Thymus (tissue), 14 donors: ENCODE data around the gene HTR2C. TPM values are rescaled to one million over a fixed set of nuclear protein-coding genes. Genes with fewer than 3 reads are reported as not detected.

ENCODE experiments used
- DNase-seq, 9 donors: peaks; one replicate each; pipeline ENCODE4 v3.0.0-alpha.2; 2013; ENCODE audit warnings: low spot score in 9 of 9, low read depth in 6 of 9, missing footprints in 1 of 9
- H3K27ac ChIP-seq, 2 donors: one replicate each; pipeline ENCODE4 v1.5.1; 2013; ENCODE audit warnings: control low read depth in 1 of 2, low read depth in 1 of 2, low read length in 1 of 2, mild to moderate bottlenecking in 1 of 2, moderate library complexity in 1 of 2
- H3K27me3 ChIP-seq, 2 donors: one replicate each; pipeline ENCODE4 v1.5.1; 2013; ENCODE audit warnings: low read length in 1 of 2; ENCODE audit not compliant: control insufficient read depth in 2 of 2, insufficient read depth in 1 of 2
- H3K36me3 ChIP-seq, 2 donors: one replicate each; pipeline ENCODE4 v1.5.1; 2013; ENCODE audit warnings: low read length in 1 of 2, mild to moderate bottlenecking in 1 of 2, moderate library complexity in 1 of 2; ENCODE audit not compliant: control insufficient read depth in 2 of 2, insufficient read depth in 2 of 2
- H3K4me1 ChIP-seq, 2 donors: one replicate each; pipeline ENCODE4 v1.5.1; 2013; ENCODE audit warnings: low read length in 2 of 2; ENCODE audit not compliant: control insufficient read depth in 2 of 2, insufficient read depth in 2 of 2
- H3K4me3 ChIP-seq, 2 donors: one replicate each; pipeline ENCODE4 v1.5.1; 2013; ENCODE audit warnings: low read length in 2 of 2, control low read depth in 1 of 2, mild to moderate bottlenecking in 1 of 2
- H3K9me3 ChIP-seq, 2 donors: one replicate each; pipeline ENCODE4 v1.5.1; 2013; ENCODE audit warnings: low read length in 1 of 2, mild to moderate bottlenecking in 1 of 2; ENCODE audit not compliant: control insufficient read depth in 2 of 2, insufficient read depth in 1 of 2
- WGBS: extraction: QIAGEN DNeasy Blood & Tissue Kit; methylation state at CpG from one replicate; pipeline ENCODE4 v1.1.7; 2013; 5-methylcytosine and 5-hydroxymethylcytosine counted together
- long read RNA-seq, 10 donors: transcript quantifications; one replicate each; lab custom pipeline, GENCODE V29; 2026
- polyA plus RNA-seq: library from polyadenylated mRNA; stranded (reverse); fragments of 200-250 nt; gene quantifications from one replicate; pipeline ENCODE4 v1.2.3, GENCODE V29; 2013
- total RNA-seq: library from RNA; stranded (reverse); fragments of 120-200 nt; gene quantifications from one replicate; pipeline ENCODE4 v1.2.4, GENCODE V29; 2013
- donor health status: healthy.

The HTR2C gene
- total RNA-seq (not detected), polyA plus RNA-seq (under 0.01 TPM)
- long read RNA-seq, donor 1: 0 reads
- long read RNA-seq, donor 2: 0 reads
- long read RNA-seq, donor 3: 0 reads
- long read RNA-seq, donor 4: 0 reads
- long read RNA-seq, donor 5: 0 reads
- long read RNA-seq, donor 6: 0 reads
- long read RNA-seq, donor 7: 0 reads
- long read RNA-seq, donor 8: 0 reads
- long read RNA-seq, donor 9: 0 reads
- long read RNA-seq, donor 10: 0 reads

DNA sequence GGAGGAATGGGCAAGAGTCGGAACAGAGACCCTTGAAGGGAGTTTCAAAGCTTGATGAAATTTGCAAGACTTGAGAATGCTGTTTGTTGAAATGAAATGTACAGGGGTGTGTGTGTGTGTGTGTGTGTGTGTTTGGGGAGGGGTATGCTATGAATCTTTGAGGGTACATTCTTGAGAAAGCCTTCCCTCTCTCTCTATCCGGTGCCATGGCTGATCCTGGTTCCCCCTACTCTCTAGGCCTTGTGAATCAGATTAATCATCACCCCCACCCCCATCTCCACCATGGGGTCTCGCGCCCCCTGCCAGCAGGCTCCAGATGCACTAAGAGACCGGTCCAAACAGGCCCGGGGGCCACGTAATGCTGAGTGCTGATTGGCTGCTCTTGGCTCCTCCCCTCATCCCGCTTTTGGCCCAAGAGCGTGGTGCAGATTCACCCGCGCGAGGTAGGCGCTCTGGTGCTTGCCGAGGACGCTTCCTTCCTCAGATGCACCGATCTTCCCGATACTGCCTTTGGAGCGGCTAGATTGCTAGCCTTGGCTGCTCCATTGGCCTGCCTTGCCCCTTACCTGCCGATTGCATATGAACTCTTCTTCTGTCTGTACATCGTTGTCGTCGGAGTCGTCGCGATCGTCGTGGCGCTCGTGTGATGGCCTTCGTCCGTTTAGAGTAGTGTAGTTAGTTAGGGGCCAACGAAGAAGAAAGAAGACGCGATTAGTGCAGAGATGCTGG, at the start of gene HTR2C:
Gene HTR2C, plus strand, starts transcription at position 441 of the 729 bp plus-strand sequence. CDS start 142,851 bp downstream, outside the sequence.
- Histone ChIP-seq H3K4me1 (no peaks in the 10 kb centered on the region), H3K4me3 (no peak within 1 kb of the TSS), H3K9me3 (peaks cover 1 to 4% of the 10 kb centered on the region in 2 donors), H3K27me3 (peaks cover 7 to 66% of the 10 kb centered on the region in 2 donors), H3K27ac (no peak within 1 kb of the TSS), H3K36me3 (no peaks in the 10 kb centered on the region)
- DNase-seq: no peak
- 7% methylated on average over 34 of the region's 34 CpGs for WGBS

- 9% methylated on average over 4 of the region's 4 CpGs for WGBS
- H3K9me3 ChIP-seq: peaks cover 1 to 4% of the 10 kb centered on the region in 2 donors
These were observed 3.5 kb upstream of the HTR2C start for GRCh38 chrX:114580336-114580735.

DNA sequence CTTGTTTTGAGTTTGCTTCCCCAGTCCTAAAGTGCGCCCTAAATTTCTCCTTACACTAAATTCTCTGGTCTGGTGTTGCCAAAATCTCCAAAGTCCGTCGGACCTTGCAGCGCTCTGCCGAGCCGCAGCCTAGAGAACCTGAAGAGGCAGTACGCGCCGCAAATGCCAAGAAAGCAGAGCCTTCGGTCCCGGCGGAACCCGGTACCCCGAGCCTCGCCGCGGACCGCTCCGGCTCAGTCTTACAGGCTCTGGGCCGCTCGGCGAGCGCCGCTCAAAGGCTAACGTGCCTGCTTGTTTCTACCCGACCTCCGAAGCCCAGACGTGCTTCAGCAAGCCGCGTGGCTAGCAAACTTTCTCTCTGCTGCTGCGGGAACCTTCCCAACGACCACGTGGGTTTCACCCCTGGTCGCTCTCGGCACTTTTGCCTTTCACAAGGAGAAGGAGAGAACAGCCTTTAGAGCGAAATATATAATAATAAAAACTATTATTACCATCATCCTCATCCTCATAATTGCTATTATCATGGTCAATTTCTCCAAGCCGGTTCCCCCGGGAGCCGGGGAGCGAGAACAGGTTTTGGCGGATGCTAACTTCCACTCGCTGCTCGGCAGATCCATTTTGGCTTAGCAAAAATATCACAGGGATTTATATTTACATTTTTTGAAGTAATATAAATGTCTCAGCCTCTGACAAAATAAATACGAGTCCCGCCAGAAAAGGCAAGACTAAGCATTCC, 2.2 kb upstream of the HTR2C start:
- peaks cover 7 to 66% of the 10 kb centered on the region in 2 donors for H3K27me3 ChIP-seq
- DNase-seq: no peak
- no peaks in the 10 kb centered on the region for H3K36me3 ChIP-seq
- H3K4me1 ChIP-seq: no peaks in the 10 kb centered on the region
- H3K27ac ChIP-seq: no peak overlapping the region
- H3K9me3 ChIP-seq: peaks cover 1 to 4% of the 10 kb centered on the region in 2 donors
- no peak overlapping the region for H3K4me3 ChIP-seq
- WGBS: 4% methylated on average over 45 of the region's 45 CpGs

More at GRCh38 chrX:114580336-114580735, 3.5 kb upstream of the HTR2C start:
- no peak for DNase-seq
- peaks cover 7 to 54% of the 10 kb centered on the region in 2 donors for H3K27me3 ChIP-seq
- no peaks in the 10 kb centered on the region for H3K4me1 ChIP-seq
- H3K36me3 ChIP-seq: no peaks in the 10 kb centered on the region
- no peak overlapping the region for H3K4me3 ChIP-seq
- H3K27ac ChIP-seq: no peak overlapping the region

- Histone ChIP-seq H3K9me3 (peaks cover 1 to 4% of the 10 kb centered on the region in 2 donors), H3K36me3 (no peaks in the 10 kb centered on the region), H3K4me3 (no peak overlapping the region), H3K27me3 (peaks cover 7 to 66% of the 10 kb centered on the region in 2 donors), H3K27ac (no peak overlapping the region), H3K4me1 (no peaks in the 10 kb centered on the region)
- DNase-seq: no peak
- 15% methylated on average over 12 of the region's 12 CpGs for WGBS
These were observed 1.6 kb upstream of the HTR2C start for GRCh38 chrX:114582264-114582632.

GRCh38 chrX:114582698-114583395, 1.0 kb upstream of the HTR2C start:
- DNase-seq: no peak
- 11% methylated on average over 36 of the region's 36 CpGs for WGBS
- H3K9me3 ChIP-seq: peaks cover 1 to 4% of the 10 kb centered on the region in 2 donors
- H3K27ac ChIP-seq: no peak overlapping the region
- H3K4me3 ChIP-seq: no peak overlapping the region
- peaks cover 7 to 66% of the 10 kb centered on the region in 2 donors for H3K27me3 ChIP-seq
- H3K4me1 ChIP-seq: no peaks in the 10 kb centered on the region
- H3K36me3 ChIP-seq: no peaks in the 10 kb centered on the region

DNA sequence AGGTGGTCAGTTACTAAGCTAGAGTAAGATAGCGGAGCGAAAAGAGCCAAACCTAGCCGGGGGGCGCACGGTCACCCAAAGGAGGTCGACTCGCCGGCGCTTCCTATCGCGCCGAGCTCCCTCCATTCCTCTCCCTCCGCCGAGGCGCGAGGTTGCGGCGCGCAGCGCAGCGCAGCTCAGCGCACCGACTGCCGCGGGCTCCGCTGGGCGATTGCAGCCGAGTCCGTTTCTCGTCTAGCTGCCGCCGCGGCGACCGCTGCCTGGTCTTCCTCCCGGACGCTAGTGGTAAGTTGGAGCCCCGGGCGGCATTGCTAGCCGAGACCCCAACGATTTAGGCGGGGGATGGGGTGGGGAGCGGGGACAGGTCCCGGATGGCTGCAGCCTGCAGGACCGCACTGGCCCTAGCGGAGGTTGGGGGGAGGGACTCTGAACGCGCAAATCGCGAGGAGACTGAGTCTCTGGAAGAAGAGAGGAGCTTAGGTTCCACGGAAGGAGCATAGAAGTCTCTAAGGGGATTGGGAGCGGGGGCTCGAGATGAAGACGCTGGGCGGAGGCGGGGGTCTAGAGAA, 573 bp downstream of the HTR2C start:
- no peak for DNase-seq
- no peaks in the 10 kb centered on the region for H3K4me1 ChIP-seq
- WGBS: 2% methylated on average over 56 of the region's 56 CpGs
- H3K4me3 ChIP-seq: no peak overlapping the region
- H3K36me3 ChIP-seq: no peaks in the 10 kb centered on the region
- H3K27ac ChIP-seq: no peak overlapping the region
- peaks cover 7 to 66% of the 10 kb centered on the region in 2 donors for H3K27me3 ChIP-seq
- H3K9me3 ChIP-seq: peaks cover 1 to 4% of the 10 kb centered on the region in 2 donors

DNA sequence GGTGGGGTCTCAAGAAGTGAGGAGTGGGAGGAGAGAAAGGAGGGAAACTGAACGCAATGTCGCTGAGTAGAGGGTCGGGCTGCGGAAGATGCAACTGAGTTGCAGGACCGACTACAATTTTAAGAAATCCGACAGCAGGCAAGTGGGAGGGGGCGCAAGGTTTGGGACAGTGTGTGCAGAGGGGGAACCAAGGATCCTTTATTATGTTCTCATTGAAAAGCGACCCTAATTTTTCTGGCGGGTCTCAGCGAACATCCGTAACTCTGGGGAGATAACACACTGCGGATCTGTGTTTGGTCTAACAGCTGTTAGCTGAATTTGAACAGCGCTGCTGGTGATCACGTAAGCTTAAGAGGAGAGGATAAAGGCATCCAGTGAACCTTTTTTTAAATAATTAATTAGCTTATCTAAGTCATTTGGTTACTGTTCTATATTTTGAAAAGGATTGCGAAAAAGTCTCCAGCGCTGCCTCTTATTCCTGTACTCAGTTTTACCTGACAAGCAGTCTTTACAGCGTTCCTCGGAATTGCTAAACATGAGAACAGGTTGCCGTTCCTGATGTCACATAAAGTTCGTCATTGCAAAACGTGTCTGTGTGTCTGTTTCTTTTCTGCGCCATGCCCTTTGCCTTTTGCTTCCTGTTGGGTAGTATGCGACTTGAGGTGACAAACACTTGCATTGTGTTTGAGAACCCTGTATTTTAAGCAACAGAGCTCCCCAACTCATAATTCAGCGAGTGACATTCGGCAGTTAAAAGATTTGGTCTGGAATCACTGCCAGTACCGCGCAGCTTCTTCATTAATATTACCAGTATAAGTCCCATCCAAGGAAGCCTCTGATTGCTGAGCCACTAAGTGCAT, 1.3 kb downstream of the HTR2C start:
- Histone ChIP-seq H3K4me3 (no peak overlapping the region), H3K27ac (no peak overlapping the region), H3K27me3 (peaks cover 7 to 63% of the 10 kb centered on the region in 2 donors), H3K4me1 (no peaks in the 10 kb centered on the region), H3K9me3 (peaks cover 1 to 4% of the 10 kb centered on the region in 2 donors), H3K36me3 (no peaks in the 10 kb centered on the region)
- WGBS: 7% methylated on average over 27 of the region's 27 CpGs
- DNase-seq: no peak

DNA sequence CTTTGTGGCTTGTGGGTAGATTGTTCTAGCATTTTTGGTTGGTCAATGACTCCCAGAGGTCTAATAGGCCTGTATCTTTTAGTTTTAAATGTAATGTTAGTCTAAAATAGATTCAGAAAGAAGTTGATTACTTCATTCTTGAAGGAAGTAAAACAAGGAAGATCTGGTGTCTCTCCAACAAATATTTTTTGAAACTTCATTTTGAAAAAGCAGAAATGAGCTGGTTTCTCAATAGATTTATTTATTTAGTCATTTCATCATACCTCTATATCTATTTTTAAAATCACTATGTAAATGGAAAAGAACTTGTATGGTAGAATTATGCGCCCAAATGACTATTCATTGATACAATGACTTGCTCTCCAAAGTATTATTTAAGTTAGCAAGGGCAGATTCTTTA, 7.2 kb downstream of the HTR2C start:
- no peak overlapping the region for H3K4me3 ChIP-seq
- no peak for DNase-seq
- H3K27me3 ChIP-seq: peaks cover 0 to 4% of the 10 kb centered on the region in 2 donors
- no peaks in the 10 kb centered on the region for H3K4me1 ChIP-seq
- no peak overlapping the region for H3K27ac ChIP-seq
- H3K36me3 ChIP-seq: no peaks in the 10 kb centered on the region
- WGBS: 96% methylated on average over 1 of the region's 1 CpG
- H3K9me3 ChIP-seq: no peaks in the 10 kb centered on the region
